Measurements from ENCODE around the gene FHAD1. TPM values are rescaled to one million over a fixed set of nuclear protein-coding genes. Genes with fewer than 3 reads are reported as not detected.

FHAD1 gene
- total RNA-seq, 1 experiment from 2014 or later = 1.9 TPM

DNA sequence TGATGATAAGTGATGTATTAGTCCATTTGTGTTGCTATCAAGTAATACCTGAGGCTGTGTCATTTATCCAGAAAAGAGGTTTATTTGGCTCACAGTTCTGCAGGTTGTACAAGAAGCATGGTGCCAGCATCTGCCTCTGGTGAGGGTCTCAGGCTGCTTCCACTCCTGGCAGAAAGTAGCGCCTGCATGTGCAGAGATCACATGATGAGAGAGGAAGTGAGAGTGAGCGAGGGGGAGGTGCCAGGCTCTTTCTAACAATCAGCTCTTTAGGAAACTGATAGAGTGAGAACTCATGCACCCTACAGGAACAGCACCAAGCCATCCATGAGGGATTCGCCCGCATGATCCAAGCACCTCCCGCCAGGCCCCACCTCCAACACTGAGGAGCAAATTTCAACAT is 2.2 kb upstream of the FHAD1 start:
- no peak overlapping the region for H3K27ac Mint-ChIP-seq
- H3K4me1 Mint-ChIP-seq = peaks cover 40 to 43% of the 10 kb centered on the region in 2 experiments
- no peak overlapping the region for H3K4ac ChIP-seq (ENCODE audit: low read depth, low read length)

More for the DNA sequence above, 2.2 kb upstream of the FHAD1 start:
- Histone ChIP-seq H2BK15ac (ENCODE audit: low read depth, low read length) (no peak overlapping the region), H3K14ac (ENCODE audit: insufficient read depth, low read length) (no peak overlapping the region), H3K56ac (ENCODE audit: insufficient read length, low read depth, low read length) (no peak overlapping the region), H3K23me2 (ENCODE audit: insufficient read length, low read depth, low read length, poor library complexity, severe bottlenecking) (no peaks in the 10 kb centered on the region), H4K8ac (replicated peaks; ENCODE audit: insufficient read length, low read depth, low read length) (no peak overlapping the region), H4K20me1 (ENCODE audit: control insufficient read depth, insufficient read depth, insufficient read length) (no peaks in the 10 kb centered on the region), H2BK20ac (ENCODE audit: low read depth, low read length, poor library complexity, severe bottlenecking) (no peak overlapping the region), H3K79me2 (ENCODE audit: insufficient read depth, low read length) (no peaks in the 10 kb centered on the region), H3K4me1 (ENCODE audit: insufficient read depth, low read length) (peaks cover 9% of the 10 kb centered on the region; the same call in 1 of the 2 replicates), H3T11ph (ENCODE audit: low read length) (no peak overlapping the region), H3K79me1 (ENCODE audit: insufficient read depth, low read depth, low read length, poor library complexity, severe bottlenecking) (no peaks in the 10 kb centered on the region), H3K4me2 (ENCODE audit: insufficient read depth, insufficient read length, low read length) (no peak overlapping the region), H4K5ac (ENCODE audit: insufficient read length, low read depth, low read length) (no peak overlapping the region), H3K27ac (ENCODE audit: insufficient read length, low read depth, low read length) (no peak overlapping the region), H2BK120ac (ENCODE audit: low read depth, low read length, poor library complexity, severe bottlenecking) (no peak overlapping the region), H3K9me3 (ENCODE audit: control insufficient read depth, low read depth, low read length) (no peaks in the 10 kb centered on the region), H2BK12ac (ENCODE audit: insufficient read length, low read depth, low read length) (no peak overlapping the region), H3K23ac (ENCODE audit: insufficient read length, low read depth, low read length) (no peak overlapping the region), H3K9ac (ENCODE audit: extremely low read depth, insufficient read length, low read length) (no peak overlapping the region), H2AFZ (ENCODE audit: low read length) (no peak overlapping the region), H4K91ac (ENCODE audit: insufficient read length, low read depth, low read length) (no peak overlapping the region), H2AK5ac (ENCODE audit: insufficient read length, low read length) (no peak overlapping the region), H3K27me3 (ENCODE audit: insufficient read depth, low read length) (0 out of 2 replicates have a peak, but pooled peaks cover 2% of the 10 kb centered on the region), H3K18ac (ENCODE audit: insufficient read length, low read depth, low read length) (no peak overlapping the region), H2BK5ac (ENCODE audit: insufficient read length, low read length) (no peak overlapping the region)
- Mint-ChIP-seq H3K4me3 (peak overlapping the region in 1 of 2 experiments; percentile 30; a peak in 1 of 5 replicates), H3K36me3 (ENCODE audit: insufficient read depth in 1 of 3, low read depth in 3 of 3) (no peaks in the 10 kb centered on the region), H3K27me3 (ENCODE audit: low read depth) (peaks cover 24% of the 10 kb centered on the region), H3K9me3 (peaks cover 0 to 2% of the 10 kb centered on the region in 2 experiments; a peak in 1 of 5 replicates)
- WGBS (ENCODE audit: extremely low coverage, insufficient read length, low lambda C conversion rate) = no CpG with 5 or more reads among the region's 5 CpGs
- TF ChIP-seq, protein P1, sequence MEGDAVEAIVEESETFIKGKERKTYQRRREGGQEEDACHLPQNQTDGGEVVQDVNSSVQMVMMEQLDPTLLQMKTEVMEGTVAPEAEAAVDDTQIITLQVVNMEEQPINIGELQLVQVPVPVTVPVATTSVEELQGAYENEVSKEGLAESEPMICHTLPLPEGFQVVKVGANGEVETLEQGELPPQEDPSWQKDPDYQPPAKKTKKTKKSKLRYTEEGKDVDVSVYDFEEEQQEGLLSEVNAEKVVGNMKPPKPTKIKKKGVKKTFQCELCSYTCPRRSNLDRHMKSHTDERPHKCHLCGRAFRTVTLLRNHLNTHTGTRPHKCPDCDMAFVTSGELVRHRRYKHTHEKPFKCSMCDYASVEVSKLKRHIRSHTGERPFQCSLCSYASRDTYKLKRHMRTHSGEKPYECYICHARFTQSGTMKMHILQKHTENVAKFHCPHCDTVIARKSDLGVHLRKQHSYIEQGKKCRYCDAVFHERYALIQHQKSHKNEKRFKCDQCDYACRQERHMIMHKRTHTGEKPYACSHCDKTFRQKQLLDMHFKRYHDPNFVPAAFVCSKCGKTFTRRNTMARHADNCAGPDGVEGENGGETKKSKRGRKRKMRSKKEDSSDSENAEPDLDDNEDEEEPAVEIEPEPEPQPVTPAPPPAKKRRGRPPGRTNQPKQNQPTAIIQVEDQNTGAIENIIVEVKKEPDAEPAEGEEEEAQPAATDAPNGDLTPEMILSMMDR (conservative IDR thresholded peaks at IDR 0.05) = no peak
- DNase-seq = no peak
